Spleen (tissue), 7 donors: Measurements from ENCODE around the gene UGT1A7.

Experiments used
- CTCF ChIP-seq, 11 experiments: fragments of 200-600 bp in 7 of 11; fragments of 450-650 bp in 4 of 11; sonication (generic) in 4 of 11; IDR thresholded peaks in 8 of 11; conservative IDR thresholded peaks in 3 of 11; 1 replicate in 7 of 11; 2 replicates in 4 of 11; pipeline versions ENCODE4 v1.4.0 to v1.8.0; 2016 to 2021; ENCODE audit warnings: antibody characterized with exemption in 11 of 11, inconsistent platforms in 4 of 11, mild to moderate bottlenecking in 1 of 11
- POLR2A ChIP-seq, 3 donors: fragments of 450-650 bp; IDR thresholded peaks; one replicate each; pipeline ENCODE4 v1.5.1; 2017; ENCODE audit warnings: antibody characterized with exemption in 3 of 3, mild to moderate bottlenecking in 1 of 3
- donor health status: DM: no; HTN: no; CAD: no; lungs with moderate emphysema.
- donor health status: DM: no; HTN: no; CAD: no.
- donor health status: DM: no; HTN: no; CAD: no.

GRCh38 chr2:233705911-233706506 is 24.3 kb downstream of the UGT1A7 start:
- TF ChIP-seq POLR2A (IDR thresholded peaks at IDR 0.05): no peak
- TF ChIP-seq CTCF (IDR thresholded peaks at IDR 0.05 in 8 of 11, conservative IDR thresholded peaks at IDR 0.05 in 3 of 11): no peak
